ENCODE data around the gene PSMA7. TPM values are rescaled to one million over a fixed set of nuclear protein-coding genes. Genes with fewer than 3 reads are reported as not detected.

PSMA7 gene
- total and polyA plus RNA-seq, 2 donors (not counting 1 experiment from before 2014, with no cell fraction given) = 140 to 252 TPM

- H2AFZ ChIP-seq (ENCODE audit: insufficient read depth, low read depth, low read length, poor library complexity, severe bottlenecking) = no peak overlapping the region
- DNase-seq = no peak
- no peak overlapping the region for H3K9ac ChIP-seq (ENCODE audit: low read length)
- H3K36me3 ChIP-seq (replicated peaks in 1 of 2; ENCODE audit: control extremely low read depth in 1 of 2, control insufficient read depth in 1 of 2, extremely low read depth in 1 of 2, insufficient read depth in 2 of 2, low read length in 1 of 2) = peaks cover 0 to 91% of the 10 kb centered on the region in 2 experiments
- ChIA-PET CTCF (interaction anchor here (0.7 to 1.3 kb wide), 3 partner anchors 119 to 1537 kb away, joined by 3 to 4 read pairs (median 4); no protein-coding TSS in a partner anchor), POLR2A (no interaction called here)
- H3K4me2 ChIP-seq (replicated peaks; ENCODE audit: low read depth, low read length, poor library complexity, severe bottlenecking) = peak overlapping the region; percentile 30
- H3K4me3 ChIP-seq (ENCODE audit: control extremely low read depth in 1 of 5, extremely low read depth in 1 of 5, insufficient read depth in 1 of 5, low read depth in 2 of 5, low read length in 4 of 5) = no peak overlapping the region
- intact Hi-C loops (cut with micrococcal nuclease) = loop anchor here (10.0 kb wide), 1 partner anchor 255 kb away; the partner anchor contains the start of gene RPS21
- Mint-ChIP-seq H3K27me3 (no peaks in the 10 kb centered on the region), H3K27ac (peak overlapping the region; percentile 32), H3K9me3 (ENCODE audit: insufficient read depth) (no peaks in the 10 kb centered on the region), H3K4me1 (peaks cover 28% of the 10 kb centered on the region), H3K4me3 (no peak overlapping the region)
- TF ChIP-seq EZH2 (IDR thresholded peaks at IDR 0.05; ENCODE audit: borderline replicate concordance, insufficient read depth, low read depth, low read length, poor library complexity, severe bottlenecking) (no peak), CTCF (IDR thresholded peaks at IDR 0.05) (no peak)
- H3K4me1 ChIP-seq (ENCODE audit: control insufficient read depth in 2 of 2, insufficient read depth in 2 of 2, low read length in 2 of 2) = peaks cover 5 to 29% of the 10 kb centered on the region in 2 donors
- H3K27ac ChIP-seq (ENCODE audit: low read length in 2 of 2) = peak overlapping the region in 1 of 2 donors; percentile 39
- H3K9me3 ChIP-seq (ENCODE audit: control extremely low read depth in 1 of 3, control insufficient read depth in 2 of 3, insufficient read depth in 1 of 3, low read length in 2 of 3) = no peaks in the 10 kb centered on the region
- ATAC-seq (ENCODE audit: low read depth) = no peak
- H4K20me1 ChIP-seq (ENCODE audit: control insufficient read depth, insufficient read depth, low read length, poor library complexity, severe bottlenecking) = peaks cover 57% of the 10 kb centered on the region
- 65% methylated on average over 17 of the region's 20 CpGs for WGBS (ENCODE audit: insufficient coverage)
- peaks cover 59% of the 10 kb centered on the region for H3K79me2 ChIP-seq (ENCODE audit: control insufficient read depth, insufficient read depth, low read length)
- H3K27me3 ChIP-seq (replicated peaks in 1 of 4; ENCODE audit: control extremely low read depth in 1 of 4, control insufficient read depth in 3 of 4, insufficient read depth in 4 of 4, low read length in 3 of 4) = no peaks in the 10 kb centered on the region
These were observed 13.3 kb downstream of the PSMA7 start for GRCh38 chr20:62129731-62130531.

- Histone ChIP-seq H3K4me1 (ENCODE audit: control insufficient read depth in 2 of 2, insufficient read depth in 2 of 2, low read length in 2 of 2) (peaks cover 11 to 29% of the 10 kb centered on the region in 2 donors), H3K4me2 (replicated peaks; ENCODE audit: low read depth, low read length, poor library complexity, severe bottlenecking) (no peak overlapping the region), H2AFZ (ENCODE audit: insufficient read depth, low read depth, low read length, poor library complexity, severe bottlenecking) (no peak overlapping the region), H3K9me3 (ENCODE audit: control extremely low read depth in 1 of 3, control insufficient read depth in 2 of 3, insufficient read depth in 1 of 3, low read length in 2 of 3) (no peaks in the 10 kb centered on the region), H3K9ac (ENCODE audit: low read length) (no peak overlapping the region), H3K27me3 (replicated peaks in 1 of 4; ENCODE audit: control extremely low read depth in 1 of 4, control insufficient read depth in 3 of 4, insufficient read depth in 4 of 4, low read length in 3 of 4) (no peaks in the 10 kb centered on the region), H3K4me3 (ENCODE audit: control extremely low read depth in 1 of 5, extremely low read depth in 1 of 5, insufficient read depth in 1 of 5, low read depth in 2 of 5, low read length in 4 of 5) (no peak overlapping the region), H4K20me1 (ENCODE audit: control insufficient read depth, insufficient read depth, low read length, poor library complexity, severe bottlenecking) (peaks cover 72% of the 10 kb centered on the region), H3K36me3 (replicated peaks in 1 of 2; ENCODE audit: control extremely low read depth in 1 of 2, control insufficient read depth in 1 of 2, extremely low read depth in 1 of 2, insufficient read depth in 2 of 2, low read length in 1 of 2) (peaks cover 0 to 81% of the 10 kb centered on the region in 2 experiments), H3K27ac (ENCODE audit: low read length in 2 of 2) (no peak overlapping the region), H3K79me2 (ENCODE audit: control insufficient read depth, insufficient read depth, low read length) (peaks cover 73% of the 10 kb centered on the region)
- no peak for DNase-seq
- 100% methylated on average over 4 of the region's 6 CpGs for WGBS (ENCODE audit: insufficient coverage)
- CTCF ChIA-PET = interaction anchor here (0.8 kb wide), 1 partner anchor 118 kb away, joined by 4 read pairs; no protein-coding TSS in a partner anchor
- POLR2A ChIA-PET = no interaction called here
- Mint-ChIP-seq H3K27ac (no peak overlapping the region), H3K4me1 (peaks cover 34% of the 10 kb centered on the region), H3K9me3 (ENCODE audit: insufficient read depth) (no peaks in the 10 kb centered on the region), H3K4me3 (no peak overlapping the region), H3K27me3 (no peaks in the 10 kb centered on the region)
- ATAC-seq (ENCODE audit: low read depth) = no peak
- intact Hi-C loops (cut with micrococcal nuclease) = loop anchor here (10.0 kb wide), 1 partner anchor 256 kb away; the partner anchor contains the start of gene RPS21
- TF ChIP-seq EZH2 (IDR thresholded peaks at IDR 0.05; ENCODE audit: borderline replicate concordance, insufficient read depth, low read depth, low read length, poor library complexity, severe bottlenecking) (no peak), CTCF (IDR thresholded peaks at IDR 0.05) (no peak)
These were observed 14.7 kb downstream of the PSMA7 start for GRCh38 chr20:62128502-62128901.
